NCI-H146 (cell line): ENCODE results near the gene LHX8.
"Not testable (repeated sequence)": the region's sequence is repeated elsewhere in the genome, so short reads cannot be mapped to it uniquely, and the experiment has no call there.

Source experiments
- DNase-seq: peaks from one replicate; lab custom pipeline; 2025; lab: John Stamatoyannopoulos, UW

Gene LHX8

DNA sequence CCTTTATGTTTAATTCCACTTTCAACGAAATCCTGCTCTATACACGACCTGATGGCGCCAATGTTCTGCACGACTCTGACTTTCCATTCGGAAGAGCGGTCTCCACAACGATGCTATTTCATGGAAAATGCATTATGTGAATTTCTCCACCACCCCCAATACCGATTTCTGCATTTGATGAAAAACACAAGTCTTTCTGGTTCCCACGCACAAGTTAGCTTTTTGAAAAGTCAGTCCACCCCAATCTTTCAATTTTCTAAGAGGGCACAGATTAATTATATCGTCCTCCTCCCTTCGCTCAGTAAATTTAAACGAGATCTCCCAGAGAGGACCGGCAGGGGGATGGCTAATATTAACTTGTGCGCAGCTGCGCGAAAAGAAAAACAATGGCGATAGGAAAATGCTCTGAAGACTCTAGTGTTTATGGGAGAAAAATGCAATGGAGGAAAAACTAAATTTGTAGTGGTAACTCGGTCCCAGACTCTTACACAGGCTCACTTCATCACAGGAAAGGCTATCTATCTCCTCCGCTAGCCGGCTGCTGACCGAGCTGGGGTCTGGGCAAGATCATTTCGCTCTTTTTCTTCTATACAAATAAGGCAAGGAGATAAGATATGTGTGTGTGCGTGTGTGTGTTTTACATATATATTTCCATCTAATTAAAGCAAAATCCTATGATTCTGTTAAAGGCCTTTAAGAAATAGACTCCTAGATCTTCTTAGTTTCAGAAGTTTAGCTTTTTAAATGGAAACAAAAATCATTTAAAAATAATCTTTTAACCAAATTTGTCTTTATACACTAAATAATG lies 1.2 kb upstream of the LHX8 start:
- no peak for DNase-seq

DNA sequence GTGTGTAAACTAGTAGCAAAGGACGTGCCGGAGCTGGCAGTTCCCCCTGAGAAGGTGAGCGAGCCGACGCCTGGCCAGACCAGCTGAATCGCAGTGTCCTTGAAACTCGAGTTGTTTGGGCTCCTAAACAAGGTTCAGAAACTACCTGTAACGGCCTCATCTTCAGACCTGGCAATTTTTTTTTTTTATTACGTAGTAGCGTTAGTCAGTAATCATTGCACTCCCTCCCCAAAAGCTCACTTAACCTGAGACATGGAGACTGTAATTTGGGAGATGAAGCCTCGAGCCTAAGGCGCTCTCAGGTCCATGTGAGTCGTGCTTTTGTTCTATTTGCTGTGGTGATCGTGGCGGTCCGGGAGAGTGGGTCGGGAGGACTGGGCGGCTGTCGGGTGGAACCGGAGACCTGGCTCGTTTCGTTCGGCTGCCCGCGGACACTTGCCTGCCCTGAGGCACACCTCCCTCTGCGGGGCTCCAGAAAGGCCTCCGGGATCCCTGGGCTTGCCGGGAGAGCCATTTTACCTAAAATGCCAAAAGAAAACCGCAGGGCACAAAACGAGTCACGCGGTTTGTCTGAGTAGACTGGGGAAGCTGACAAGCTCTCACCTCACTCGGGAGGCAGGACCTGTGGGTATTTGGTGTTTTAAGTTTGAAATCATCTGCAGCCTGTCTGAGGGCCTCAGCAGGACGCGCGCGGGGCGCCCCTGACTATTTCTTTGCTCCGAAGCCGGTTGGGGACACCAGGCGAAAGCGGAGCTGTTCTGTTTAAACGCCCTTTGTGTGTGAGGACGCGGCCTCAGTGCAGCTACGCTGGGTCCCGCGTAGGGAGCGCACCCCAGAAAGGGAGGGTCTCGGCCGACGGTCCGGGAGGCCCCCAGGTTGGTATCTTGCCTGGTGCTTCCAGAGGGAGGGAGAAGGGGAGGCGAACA lies 722 bp downstream of the LHX8 start:
- DNase-seq: peak; percentile 63

DNA sequence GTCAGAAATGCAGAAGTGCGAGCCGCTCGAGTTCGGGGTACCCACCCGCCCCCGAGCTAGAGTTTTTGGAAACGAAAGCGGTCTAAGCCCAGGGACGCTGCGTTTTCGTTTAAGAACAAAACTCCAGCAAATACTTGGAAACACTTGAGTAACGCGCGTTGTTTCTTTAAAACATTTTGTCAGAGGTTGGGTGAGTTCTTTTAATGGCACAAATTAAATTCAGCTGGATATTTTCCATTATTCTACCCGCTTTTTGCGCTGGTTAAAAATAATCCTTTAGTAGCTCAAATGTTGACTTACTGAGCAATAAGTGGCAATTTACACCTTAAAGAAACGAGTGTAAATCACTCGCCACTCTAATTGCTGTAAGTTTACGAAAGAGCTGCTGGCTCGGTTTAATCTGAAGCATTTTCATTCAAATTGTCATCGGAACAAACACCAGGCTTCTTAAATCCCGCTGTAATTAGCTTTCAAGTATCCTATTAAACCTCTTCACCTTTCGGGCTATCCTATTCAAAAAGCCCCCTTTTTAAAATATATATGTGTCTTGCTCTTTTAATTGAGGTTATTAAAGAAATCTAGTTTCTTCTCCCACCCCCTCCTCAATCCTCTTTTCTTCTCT lies 1.5 kb downstream of the LHX8 start:
- no peak for DNase-seq

DNA sequence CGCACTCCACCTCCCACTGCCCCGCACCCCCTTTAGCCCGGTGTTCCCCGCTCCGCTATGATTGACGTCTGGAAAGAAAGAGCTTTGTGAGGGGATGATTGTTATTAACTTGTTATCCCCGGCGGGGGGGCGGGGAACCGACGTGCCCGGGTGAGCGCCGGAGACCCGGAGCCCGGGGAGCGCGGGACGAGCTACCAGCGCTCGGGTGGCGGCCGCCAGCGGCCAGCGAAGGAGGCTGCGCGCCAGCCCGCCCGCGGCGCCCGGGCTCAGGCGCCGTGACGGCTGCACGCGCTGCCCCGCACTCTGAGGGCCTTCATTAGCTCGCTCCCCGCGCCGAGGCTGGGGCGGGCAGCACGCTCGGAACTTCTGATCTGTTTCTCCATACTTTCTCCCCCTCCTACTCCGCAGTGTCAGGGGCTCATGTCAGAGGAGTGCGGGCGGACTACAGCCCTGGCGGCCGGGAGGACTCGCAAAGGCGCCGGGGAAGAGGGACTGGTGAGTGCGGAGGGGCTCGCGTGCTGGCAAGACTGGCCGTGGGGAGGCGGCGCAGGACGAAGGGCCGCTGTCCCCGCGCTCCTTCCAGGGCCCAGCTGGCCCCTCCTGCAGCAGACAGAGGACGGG lies 2.1 kb downstream of the LHX8 start:
- no peak for DNase-seq

DNA sequence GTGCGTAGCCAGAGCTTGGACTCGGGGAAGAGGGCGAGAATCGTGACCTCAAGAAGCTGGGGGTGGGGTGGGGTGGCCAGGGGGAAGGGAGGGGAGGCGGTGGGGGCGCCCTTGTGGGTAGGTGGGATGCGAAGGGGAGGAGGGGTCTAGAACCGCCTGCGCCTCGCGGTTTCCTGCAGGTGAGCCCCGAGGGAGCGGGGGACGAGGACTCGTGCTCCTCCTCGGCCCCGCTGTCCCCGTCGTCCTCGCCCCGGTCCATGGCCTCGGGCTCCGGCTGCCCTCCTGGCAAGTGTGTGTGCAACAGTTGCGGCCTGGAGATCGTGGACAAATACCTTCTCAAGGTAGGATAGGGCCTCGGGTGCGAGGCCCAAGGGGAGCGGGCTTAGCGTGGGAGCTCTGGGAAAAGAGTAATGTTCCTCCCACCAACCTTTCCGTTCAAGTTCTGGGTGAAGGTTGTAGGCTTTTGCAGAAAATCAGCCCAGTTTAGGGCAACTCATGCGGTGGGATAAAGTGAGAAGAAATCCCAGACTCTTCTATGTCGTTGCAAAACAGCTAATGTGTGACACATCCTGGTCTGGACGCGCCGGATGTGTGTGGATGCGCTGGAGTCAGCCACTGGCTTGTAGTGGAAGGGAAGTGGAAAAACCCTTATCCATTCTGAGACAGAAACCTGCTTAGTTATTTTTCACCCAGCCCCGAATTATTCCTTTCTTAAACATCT lies 2.9 kb downstream of the LHX8 start:
- no peak for DNase-seq

DNA sequence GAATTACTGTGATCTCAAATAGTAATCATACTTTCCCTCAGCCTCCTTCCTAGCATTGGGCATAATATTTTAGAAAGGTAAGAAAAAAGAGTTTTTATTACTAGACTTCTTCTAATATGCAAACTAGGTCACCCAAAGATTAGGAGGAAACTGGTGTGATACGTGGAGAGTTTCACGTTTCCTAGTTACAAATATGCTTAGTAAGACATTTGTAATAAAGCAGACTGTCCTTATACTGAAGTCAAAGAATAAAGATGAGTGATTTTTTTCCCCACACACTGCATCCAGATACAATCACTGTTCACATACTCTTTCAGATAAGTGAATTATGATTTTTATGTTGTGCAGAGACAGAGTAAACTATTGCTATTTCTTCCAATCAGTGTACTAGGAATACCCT lies 17.9 kb downstream of the LHX8 start:
- DNase-seq: no peak

DNA sequence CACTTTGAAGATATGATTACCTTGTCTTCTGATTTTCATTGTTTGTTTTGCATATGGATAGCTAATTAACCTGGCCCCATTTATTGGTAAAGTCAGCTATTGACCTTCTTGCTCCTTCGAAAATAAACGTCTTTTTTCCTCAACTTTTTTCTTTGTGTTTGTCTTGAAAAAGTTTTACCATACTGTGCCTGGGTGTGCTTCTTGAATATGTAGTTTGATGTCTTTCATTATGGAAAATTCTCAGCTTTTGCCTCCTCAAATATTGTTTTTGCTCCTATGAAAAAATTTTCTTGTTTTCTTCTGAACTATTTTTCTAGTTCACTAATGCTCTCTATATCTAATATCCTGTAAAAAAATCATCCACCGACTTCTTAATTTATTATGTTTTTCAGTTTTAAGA lies 25.0 kb downstream of the LHX8 start:
- no peak for DNase-seq

DNA sequence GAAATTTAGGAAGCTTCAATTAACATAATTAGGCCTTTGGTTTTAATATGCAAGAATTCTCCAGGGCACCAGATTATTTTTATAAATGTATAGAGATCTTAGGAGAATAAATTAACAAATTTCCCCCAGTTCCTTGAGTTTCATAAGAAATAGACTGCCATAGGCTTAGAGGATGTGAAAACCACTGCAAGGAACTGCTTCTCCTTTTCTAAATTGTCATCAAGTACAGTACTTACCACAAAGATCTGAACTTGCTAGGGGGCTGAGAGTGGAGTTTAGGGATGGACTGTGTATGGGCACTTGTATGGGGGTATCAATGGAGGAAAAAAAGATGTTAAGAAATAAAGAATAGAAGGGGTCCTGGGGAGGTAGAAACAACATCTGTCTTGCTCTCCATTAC lies 31.1 kb downstream of the LHX8 start:
- no peak for DNase-seq

DNA sequence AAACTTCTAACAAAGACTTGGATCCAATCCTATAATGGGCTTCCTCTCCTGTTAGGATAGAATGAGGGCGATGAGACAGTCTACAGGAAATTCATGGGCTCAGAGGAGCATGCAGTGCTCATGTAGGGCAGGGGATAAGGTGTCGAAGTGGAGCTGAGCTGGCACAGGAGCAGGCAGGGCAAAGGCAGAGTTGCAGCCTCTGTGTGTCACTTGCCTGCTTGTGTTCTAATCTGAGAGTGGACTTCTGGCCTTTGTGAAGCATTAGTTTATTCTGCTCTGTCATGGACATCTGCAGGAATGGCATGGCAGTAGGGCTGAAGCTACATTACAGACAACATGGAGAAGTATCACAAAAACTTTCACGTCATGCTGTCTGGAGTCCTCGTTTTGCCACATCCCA lies 32.6 kb downstream of the LHX8 start:
- DNase-seq: no peak

DNA sequence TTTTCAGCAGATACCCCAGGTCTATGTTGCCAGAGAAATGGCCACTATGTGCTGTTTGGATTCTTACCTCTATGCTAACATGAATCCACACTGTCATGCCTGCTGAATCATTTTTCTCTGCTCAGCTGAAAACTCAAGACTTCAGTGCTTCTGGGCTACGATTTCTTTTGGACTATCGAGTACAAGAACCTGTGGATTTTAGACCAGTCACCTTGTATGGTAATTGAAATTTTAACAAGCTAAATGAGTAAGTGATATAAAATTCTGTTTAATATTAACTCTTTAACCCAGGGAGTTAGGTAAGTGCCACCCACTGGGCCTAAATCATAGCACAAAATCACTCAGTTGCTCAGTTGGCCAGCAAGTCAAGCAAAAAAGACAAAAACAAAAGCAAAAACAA lies 35.8 kb downstream of the LHX8 start:
- no peak for DNase-seq

DNA sequence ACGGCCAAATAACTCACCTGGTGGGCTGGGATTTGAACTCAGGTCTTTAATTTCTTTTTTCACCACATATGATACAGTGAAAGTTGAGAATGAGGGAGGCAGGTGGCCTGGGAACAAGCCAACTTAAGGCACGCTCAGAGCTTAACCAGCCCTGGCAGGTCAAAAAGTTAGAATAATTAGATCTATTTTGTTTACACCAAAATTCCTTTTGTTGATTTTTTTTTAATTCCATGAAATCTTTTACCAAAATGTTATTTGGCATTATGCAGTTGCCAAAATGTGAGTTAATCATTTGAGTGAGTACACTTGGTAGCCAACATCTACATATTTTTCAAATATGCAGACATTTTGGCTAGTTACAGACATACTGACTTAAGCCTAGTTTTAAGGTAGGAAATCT lies 36.8 kb downstream of the LHX8 start:
- no peak for DNase-seq

DNA sequence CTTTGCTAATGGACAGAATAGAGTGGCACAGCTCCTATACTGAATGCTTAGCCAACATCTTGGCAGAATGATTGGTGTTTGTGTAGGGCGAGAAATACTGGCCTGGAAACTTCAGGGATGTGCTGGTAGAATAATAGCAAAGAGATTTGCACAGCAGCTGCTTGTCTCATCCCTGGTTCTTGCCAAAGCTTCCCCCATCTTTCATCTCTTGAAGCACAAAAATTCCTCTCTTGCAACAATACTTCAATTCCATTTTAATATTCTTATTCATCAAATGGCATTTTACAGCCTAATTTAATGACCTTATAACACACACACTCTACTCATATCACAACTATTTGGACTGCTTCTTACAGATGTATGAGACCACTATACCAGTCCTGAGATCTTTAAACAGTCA lies 37.7 kb downstream of the LHX8 start:
- no peak for DNase-seq

DNA sequence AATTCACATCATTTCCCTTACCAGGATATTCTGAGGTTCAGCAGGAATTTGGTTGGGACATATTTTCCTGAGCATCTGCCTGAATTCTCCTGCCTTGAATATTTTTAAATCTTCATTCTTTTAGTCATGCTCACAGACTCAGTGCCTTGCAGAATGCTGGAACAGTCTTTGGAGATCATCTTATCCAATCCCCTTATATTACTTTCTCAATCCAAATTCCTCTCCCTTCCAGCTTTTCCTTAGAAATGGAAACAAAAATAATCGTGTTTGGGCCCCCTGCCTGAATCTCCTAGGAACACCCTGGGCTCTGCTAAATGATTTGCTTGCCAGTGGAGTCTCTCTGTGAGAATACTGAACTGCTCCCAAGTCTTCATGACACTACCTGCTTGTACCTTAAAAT lies 38.4 kb downstream of the LHX8 start:
- no peak for DNase-seq

DNA sequence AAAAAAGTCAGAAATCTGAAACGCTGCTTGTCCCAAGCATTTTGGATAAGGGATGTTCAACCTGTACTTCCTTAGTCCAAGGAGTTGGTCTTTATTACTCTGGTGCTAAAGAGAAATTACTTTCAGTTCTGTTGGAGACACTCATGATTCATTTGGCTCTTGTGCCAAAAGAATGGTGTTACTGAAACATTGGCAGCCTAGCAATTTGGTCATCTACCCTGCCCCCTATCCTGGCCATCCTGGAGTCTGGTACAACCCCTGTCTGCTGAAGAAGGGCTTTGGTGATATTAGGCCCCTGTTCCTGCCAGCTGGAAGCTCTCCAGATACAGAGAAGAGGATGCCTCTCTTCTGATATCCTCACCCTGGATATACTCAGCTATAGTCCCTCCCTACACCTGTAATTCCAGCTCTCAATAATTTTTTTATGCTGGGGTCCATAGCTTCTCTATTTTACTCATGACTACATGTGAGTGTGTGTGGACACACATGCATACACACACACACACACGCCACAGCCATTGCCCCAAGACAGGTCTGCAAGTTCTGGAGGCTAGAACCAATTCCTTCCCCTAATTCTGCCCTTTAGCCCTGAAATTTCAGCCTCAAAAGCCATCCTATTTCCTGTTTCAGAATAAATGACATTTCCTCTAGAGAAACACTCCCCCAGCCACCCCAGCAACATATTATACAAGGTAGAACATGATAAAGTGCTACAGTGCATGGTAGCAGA lies 40.0 kb downstream of the LHX8 start:
- DNase-seq: no peak

DNA sequence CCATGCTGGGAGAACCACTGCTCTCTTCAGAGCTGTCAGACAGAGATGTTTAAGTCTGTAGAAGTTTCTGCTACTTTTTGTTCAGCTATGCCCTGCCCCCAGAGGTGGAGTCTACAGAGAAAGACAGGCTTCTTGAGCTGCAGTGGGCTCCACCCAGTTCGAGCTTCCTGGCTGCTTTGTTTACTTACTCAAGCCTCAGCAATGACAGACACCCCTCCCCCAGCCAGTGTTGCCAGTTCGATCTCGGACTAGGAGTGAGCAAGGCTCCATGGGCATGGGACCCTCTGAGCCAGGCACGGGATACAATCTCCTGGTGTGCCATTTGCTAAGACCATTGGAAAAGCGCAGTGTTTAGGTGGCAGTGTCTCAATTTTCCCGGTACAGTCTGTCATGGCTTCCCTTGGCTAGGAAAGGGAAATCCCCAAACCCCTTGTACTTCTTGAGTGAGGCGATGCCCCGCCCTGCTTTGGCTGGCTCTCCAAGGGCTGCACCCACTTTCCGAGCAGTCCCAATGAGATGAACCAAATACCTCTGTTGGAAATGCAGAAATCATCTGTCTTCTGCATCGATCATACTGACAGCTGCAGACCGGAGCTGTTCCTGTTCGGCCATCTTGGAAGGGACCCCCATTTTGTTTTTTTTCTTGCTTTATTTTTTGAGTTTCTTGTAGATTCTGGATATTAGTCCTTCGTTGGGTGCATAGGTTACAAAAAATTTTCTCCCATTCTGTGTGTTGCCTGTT lies 47.2 kb downstream of the LHX8 start:
- not testable (repeated sequence) for DNase-seq

DNA sequence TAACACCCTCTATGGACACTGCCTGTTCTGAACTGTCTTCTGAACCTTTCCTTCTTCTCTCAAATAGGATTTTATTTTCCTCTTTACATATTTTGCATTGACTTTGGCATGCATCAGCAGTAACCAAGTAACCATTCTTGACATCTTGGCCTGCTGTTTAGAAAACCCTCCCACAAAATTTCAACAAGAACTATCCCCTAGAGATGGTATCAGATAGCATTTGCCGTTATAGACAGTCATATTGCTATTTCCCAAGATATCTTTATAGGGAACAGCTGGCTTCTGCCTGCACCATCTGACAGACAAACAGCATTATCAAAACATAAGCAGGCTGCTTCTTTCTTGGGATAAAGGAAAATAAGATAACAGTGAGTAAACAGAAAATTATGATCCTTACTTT lies 54.7 kb downstream of the LHX8 start:
- DNase-seq: no peak

DNA sequence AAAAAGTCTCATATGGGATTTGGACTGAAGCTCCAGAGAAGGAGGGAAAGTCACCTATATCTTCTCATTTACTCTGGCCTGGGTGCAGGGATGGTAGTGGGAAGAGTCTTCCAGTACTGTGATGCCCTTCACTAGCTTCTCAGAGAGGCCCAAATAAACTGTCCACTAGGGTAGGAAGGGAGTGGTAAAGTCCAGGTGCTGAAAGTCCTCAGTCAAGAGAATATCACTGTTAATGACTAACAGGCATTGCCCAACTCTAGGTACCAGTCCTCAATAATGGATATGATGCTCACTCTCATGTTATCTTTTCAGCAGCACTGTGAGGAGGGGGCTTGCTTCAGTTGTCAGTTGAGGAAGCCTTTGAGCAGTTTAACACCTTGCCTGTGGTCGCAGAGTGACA lies 64.0 kb downstream of the LHX8 start:
- DNase-seq: no peak

DNA sequence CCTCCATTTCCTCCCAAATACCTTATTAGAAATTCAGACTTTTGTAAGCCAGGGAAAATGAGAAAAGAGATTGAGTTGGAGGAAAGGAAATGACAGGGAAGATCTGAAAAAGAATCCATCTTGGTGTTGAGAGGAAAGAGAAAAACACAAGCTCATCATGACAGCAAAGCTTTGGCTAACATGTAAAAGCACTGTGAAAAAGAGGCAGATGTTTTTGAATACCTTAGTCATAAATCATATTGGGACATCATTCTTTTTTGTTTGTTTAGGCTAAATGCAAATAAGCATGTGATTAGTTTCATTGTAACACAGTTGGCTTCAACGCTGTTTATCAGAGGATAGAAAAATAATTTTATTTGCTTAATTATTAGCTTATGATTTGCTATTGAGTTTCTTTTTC lies 64.6 kb downstream of the LHX8 start:
- DNase-seq: peak; percentile 48

DNA sequence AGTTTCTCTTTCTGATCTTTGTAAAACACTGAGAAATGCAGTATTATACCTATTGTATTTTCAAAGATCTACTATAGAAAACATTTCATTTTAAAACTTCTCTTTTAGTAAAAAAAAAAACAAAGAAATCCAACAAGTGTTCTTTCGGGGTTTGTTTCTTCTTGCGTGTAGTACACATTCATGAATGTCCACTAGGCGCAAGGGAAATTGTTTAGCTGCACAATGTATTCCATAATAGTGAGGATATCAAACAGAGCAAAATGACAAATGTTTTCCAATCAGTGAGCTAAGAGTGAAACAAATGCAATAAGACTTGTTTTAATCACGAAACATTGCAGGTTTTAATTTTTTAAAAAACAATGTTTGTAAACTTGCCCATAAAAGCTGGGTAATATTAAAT lies 68.6 kb downstream of the LHX8 start:
- DNase-seq: no peak
